Mucosa of descending colon (tissue), 3 donors: ENCODE measurements around the gene RAB40AL. TPM values are rescaled to one million over a fixed set of nuclear protein-coding genes. Genes with fewer than 3 reads are reported as not detected.
"Not testable (repeated sequence)": the region's sequence is repeated elsewhere in the genome, so short reads cannot be mapped to it uniquely, and the experiment has no call there.

Experiments used
- ATAC-seq: fragments of 200-7000 bp; cut with Tn5 transposase; one replicate; pipeline ENCODE4 v1.9.1; 2020; ENCODE audit warnings: mild to moderate bottlenecking, moderate library complexity
- DNase-seq, 3 donors: peaks; one replicate each; pipeline ENCODE4 v3.0.0-alpha.2; 2020
- H3K36me3 ChIP-seq: fragments of 200-600 bp; one replicate; pipeline ENCODE4 v1.8.0; 2021; ENCODE audit warnings: low read depth, mild to moderate bottlenecking
- H3K4me1 ChIP-seq: fragments of 200-600 bp; one replicate; pipeline ENCODE4 v1.8.0; 2021; ENCODE audit warnings: low read depth, mild to moderate bottlenecking
- H3K4me3 ChIP-seq: fragments of 200-600 bp; one replicate; pipeline ENCODE4 v1.8.0; 2021; ENCODE audit warnings: mild to moderate bottlenecking
- H3K9me3 ChIP-seq: fragments of 200-600 bp; one replicate; pipeline ENCODE4 v1.8.0; 2021; ENCODE audit warnings: mild to moderate bottlenecking
- CTCF ChIP-seq: fragments of 200-600 bp; IDR thresholded peaks from one replicate; pipeline ENCODE4 v1.8.0; 2022; ENCODE audit warnings: antibody characterized with exemption, mild to moderate bottlenecking
- intact Hi-C, 2 donors: fragments of 100-400 bp; cut with DNase I in 1 of 2; cut with micrococcal nuclease in 1 of 2; formaldehyde crosslinking; loops; one replicate each; pipeline versions ENCODE4 v1.11.0 to v1.11.1; 2022; cut with DNase I, micrococcal nuclease
- total RNA-seq, 3 donors: library from RNA; stranded (reverse); fragmentation: NEBNext Ultra II Directional in 2 of 3; extraction: Animal tissue kit (Norgen Biotek cat#: 25700) in 2 of 3; gene quantifications; one replicate each; pipeline versions ENCODE4 v1.2.1 to v1.2.4, GENCODE V29; 2021 to 2023
- donor health status: DM: no; HTN: no; CAD: no; lungs with moderate emphysema.
- donor health status: DM: no; HTN: no; CAD: no.
- donor health status: DM: no; HTN: yes; CAD: no.

Gene RAB40AL
- total RNA-seq, 3 donors from 2014 or later: 1.1 to 1.4 (median 1.3) TPM

GRCh38 chrX:102959471-102959870 is 22.4 kb downstream of the RAB40AL start:
- ATAC-seq (no peak), DNase-seq (no peak)
- intact Hi-C loops: loop anchor here in 1 of 2 donors (10.0 kb wide), 1 partner anchor 215 kb away; no protein-coding TSS in a partner anchor
- Histone ChIP-seq H3K36me3 (no peaks in the 10 kb centered on the region), H3K4me1 (no peaks in the 10 kb centered on the region), H3K4me3 (no peak overlapping the region), H3K9me3 (no peaks in the 10 kb centered on the region)
- TF ChIP-seq CTCF: no peak

GRCh38 chrX:102963955-102964354 is 26.9 kb downstream of the RAB40AL start:
- Histone ChIP-seq H3K4me3 (no peak overlapping the region), H3K4me1 (no peaks in the 10 kb centered on the region), H3K36me3 (no peaks in the 10 kb centered on the region), H3K9me3 (no peaks in the 10 kb centered on the region)
- ATAC-seq (no peak), DNase-seq (no peak)
- no peak for TF ChIP-seq CTCF
- intact Hi-C loops: no loop called here

GRCh38 chrX:102964940-102965339 is 27.9 kb downstream of the RAB40AL start:
- intact Hi-C loops: no loop called here
- no peak for DNase-seq
- H3K4me1 ChIP-seq: no peaks in the 10 kb centered on the region
- H3K36me3 ChIP-seq: no peaks in the 10 kb centered on the region
- H3K9me3 ChIP-seq: no peaks in the 10 kb centered on the region
- ATAC-seq: no peak
- H3K4me3 ChIP-seq: no peak overlapping the region
- no peak for TF ChIP-seq CTCF

- no peak for TF ChIP-seq CTCF
Observed at GRCh38 chrX:102966701-102967100, 29.6 kb downstream of the RAB40AL start.

GRCh38 chrX:102968216-102968615 is 31.1 kb downstream of the RAB40AL start:
- H3K4me3 ChIP-seq: no peak overlapping the region
- no peaks in the 10 kb centered on the region for H3K36me3 ChIP-seq
- H3K4me1 ChIP-seq: no peaks in the 10 kb centered on the region
- DNase-seq: no peak
- no peaks in the 10 kb centered on the region for H3K9me3 ChIP-seq
- no peak for TF ChIP-seq CTCF
- no peak for ATAC-seq
- intact Hi-C loops: no loop called here

More at GRCh38 chrX:102966701-102967100, 29.6 kb downstream of the RAB40AL start:
- Histone ChIP-seq H3K9me3 (no peaks in the 10 kb centered on the region), H3K36me3 (no peaks in the 10 kb centered on the region), H3K4me1 (no peaks in the 10 kb centered on the region), H3K4me3 (no peak overlapping the region)
- DNase-seq (no peak), ATAC-seq (no peak)
- intact Hi-C loops: no loop called here

- H3K4me3 ChIP-seq, DNase-seq, intact Hi-C loops, H3K9me3 ChIP-seq, H3K36me3 ChIP-seq, ATAC-seq, H3K4me1 ChIP-seq: not testable (repeated sequence)
Observed at GRCh38 chrX:102971536-102971935, 34.5 kb downstream of the RAB40AL start.
